Tibial artery (tissue), 4 donors: Measurements from ENCODE around the gene TRIP12.
"Not testable (repeated sequence)": the region's sequence is repeated elsewhere in the genome, so short reads cannot be mapped to it uniquely, and the experiment has no call there.

Experiments used
- DNase-seq, 2 donors: peaks; one replicate each; pipeline ENCODE4 v3.0.0-alpha.2; 2019
- H3K27ac ChIP-seq, 2 donors: fragments of 200-600 bp; sonication (generic) in 1 of 2; 1 replicate in 1 of 2; 2 replicates in 1 of 2; pipeline ENCODE4 v1.5.1; 2018 to 2019; ENCODE audit warnings: mild to moderate bottlenecking in 1 of 2
- H3K27me3 ChIP-seq, 2 donors: fragments of 200-600 bp; sonication (generic) in 1 of 2; one replicate each; pipeline versions ENCODE4 v1.5.1 to v1.6.0; 2016 to 2019
- H3K36me3 ChIP-seq, 3 donors: fragments of 200-600 bp; sonication (generic) in 2 of 3; one replicate each; pipeline ENCODE4 v1.5.1; 2016 to 2019; ENCODE audit warnings: mild to moderate bottlenecking in 2 of 3
- H3K4me1 ChIP-seq, 4 donors: fragments of 200-600 bp; sonication (generic) in 2 of 4; 1 replicate in 3 of 4; 2 replicates in 1 of 4; pipeline ENCODE4 v1.5.1; 2016 to 2019
- H3K4me3 ChIP-seq, 2 donors: fragments of 200-600 bp; sonication (generic) in 1 of 2; 1 replicate in 1 of 2; 2 replicates in 1 of 2; pipeline ENCODE4 v1.5.1; 2018 to 2019; ENCODE audit warnings: mild to moderate bottlenecking in 2 of 2
- H3K9me3 ChIP-seq, 3 donors: fragments of 200-600 bp; sonication (generic) in 1 of 3; one replicate each; pipeline ENCODE4 v1.5.1; 2016 to 2019
- CTCF ChIP-seq, 2 experiments: fragments of 200-600 bp in 1 of 2; fragments of 450-650 bp in 1 of 2; IDR thresholded peaks; one replicate each; pipeline ENCODE4 v1.5.1; 2017 to 2019; ENCODE audit warnings: antibody characterized with exemption in 2 of 2, mild to moderate bottlenecking in 1 of 2, moderate library complexity in 1 of 2
- intact Hi-C: fragments of 100-400 bp; cut with DNase I; formaldehyde crosslinking; loops from one replicate; pipeline ENCODE4 v1.15.0; 2023; ENCODE audit warnings: low total_unique reads

The TRIP12 gene

GRCh38 chr2:229761663-229762062 is 160.1 kb downstream of the TRIP12 start:
- intact Hi-C loops: no loop called here
- H3K36me3 ChIP-seq: peaks cover 35 to 40% (median 35%) of the 10 kb centered on the region in 3 donors
- no peaks in the 10 kb centered on the region for H3K27me3 ChIP-seq
- no peak for DNase-seq
- H3K4me3 ChIP-seq: no peak overlapping the region
- no peak overlapping the region for H3K27ac ChIP-seq
- H3K4me1 ChIP-seq: no peaks in the 10 kb centered on the region
- TF ChIP-seq CTCF (IDR thresholded peaks at IDR 0.05): no peak
- no peaks in the 10 kb centered on the region for H3K9me3 ChIP-seq

- intact Hi-C loops, H3K4me1 ChIP-seq, H3K4me3 ChIP-seq, H3K27ac ChIP-seq, H3K9me3 ChIP-seq, DNase-seq, H3K36me3 ChIP-seq, H3K27me3 ChIP-seq: not testable (repeated sequence)
These were observed 164.3 kb downstream of the TRIP12 start for GRCh38 chr2:229757462-229757861.

- intact Hi-C loops: no loop called here
- no peak for TF ChIP-seq CTCF (IDR thresholded peaks at IDR 0.05)
- DNase-seq: no peak
These were observed 168.7 kb downstream of the TRIP12 start for GRCh38 chr2:229752970-229753729.

GRCh38 chr2:229749779-229750178 is 172.0 kb downstream of the TRIP12 start:
- Histone ChIP-seq H3K4me3 (no peak overlapping the region), H3K9me3 (no peaks in the 10 kb centered on the region), H3K27ac (no peak overlapping the region), H3K36me3 (no peaks in the 10 kb centered on the region), H3K4me1 (no peaks in the 10 kb centered on the region), H3K27me3 (no peaks in the 10 kb centered on the region)
- no peak for TF ChIP-seq CTCF (IDR thresholded peaks at IDR 0.05)
- intact Hi-C loops: no loop called here
- DNase-seq: no peak

More at GRCh38 chr2:229752970-229753729, 168.7 kb downstream of the TRIP12 start:
- Histone ChIP-seq H3K4me3 (no peak overlapping the region), H3K9me3 (no peaks in the 10 kb centered on the region), H3K36me3 (no peaks in the 10 kb centered on the region), H3K27me3 (no peaks in the 10 kb centered on the region), H3K4me1 (no peaks in the 10 kb centered on the region), H3K27ac (no peak overlapping the region)

- no peak for TF ChIP-seq CTCF (IDR thresholded peaks at IDR 0.05)
- DNase-seq: no peak
These were observed 172.9 kb downstream of the TRIP12 start for GRCh38 chr2:229748950-229749349.

GRCh38 chr2:229742691-229743090 is 179.1 kb downstream of the TRIP12 start:
- H3K27ac ChIP-seq, H3K36me3 ChIP-seq, intact Hi-C loops, H3K9me3 ChIP-seq, H3K4me1 ChIP-seq, H3K4me3 ChIP-seq, H3K27me3 ChIP-seq, DNase-seq: not testable (repeated sequence)

More at GRCh38 chr2:229748950-229749349, 172.9 kb downstream of the TRIP12 start:
- intact Hi-C loops: no loop called here
- no peaks in the 10 kb centered on the region for H3K4me1 ChIP-seq
- H3K36me3 ChIP-seq: no peaks in the 10 kb centered on the region
- H3K4me3 ChIP-seq: no peak overlapping the region
- no peaks in the 10 kb centered on the region for H3K27me3 ChIP-seq
- no peaks in the 10 kb centered on the region for H3K9me3 ChIP-seq
- H3K27ac ChIP-seq: no peak overlapping the region
